ENCODE data around the gene RALB.

The RALB gene

GRCh38 chr2:120223034-120223912 lies 29.4 kb upstream of the RALB start, which contains the start of gene TMEM185B:
Gene TMEM185B, minus strand, starts transcription at chr2:120223400. Its CDS starts 424 bp downstream, at chr2:120222976.
- DNase-seq, result peak; percentile 82
- peaks cover 5% of the 10 kb centered on the region for H3K4me1 ChIP-seq
- peaks cover 4% of the 10 kb centered on the region for H3K36me3 ChIP-seq
- H3K27me3 ChIP-seq, result no peaks in the 10 kb centered on the region
- peak within 1 kb of the TSS; percentile 52 for H3K4me3 ChIP-seq (ENCODE audit: low read depth, low read length)
- no peak for TF ChIP-seq CTCF (IDR thresholded peaks at IDR 0.05; ENCODE audit: low read depth, low read length)
- peaks cover 6% of the 10 kb centered on the region; the same call in 1 of the 2 replicates for H3K9me3 ChIP-seq

- TF ChIP-seq CTCF (IDR thresholded peaks at IDR 0.05; ENCODE audit: low read depth, low read length), result no peak
- no peak for DNase-seq
- no peaks in the 10 kb centered on the region for H3K27me3 ChIP-seq
- H3K36me3 ChIP-seq, result peaks cover 4% of the 10 kb centered on the region
- peaks cover 5% of the 10 kb centered on the region for H3K4me1 ChIP-seq
- H3K4me3 ChIP-seq (ENCODE audit: low read depth, low read length), result no peak overlapping the region
- H3K9me3 ChIP-seq, result peaks cover 6% of the 10 kb centered on the region; the same call in 1 of the 2 replicates
Measured at GRCh38 chr2:120224256-120224655, 28.4 kb upstream of the RALB start.

GRCh38 chr2:120224735-120225548 lies 27.7 kb upstream of the RALB start:
- H3K36me3 ChIP-seq, result peaks cover 4% of the 10 kb centered on the region
- no peak for TF ChIP-seq CTCF (IDR thresholded peaks at IDR 0.05; ENCODE audit: low read depth, low read length)
- H3K4me3 ChIP-seq (ENCODE audit: low read depth, low read length), result no peak overlapping the region
- H3K9me3 ChIP-seq, result peaks cover 6% of the 10 kb centered on the region; the same call in 1 of the 2 replicates
- peaks cover 5% of the 10 kb centered on the region for H3K4me1 ChIP-seq
- no peak for DNase-seq
- H3K27me3 ChIP-seq, result no peaks in the 10 kb centered on the region

- TF ChIP-seq CTCF (IDR thresholded peaks at IDR 0.05; ENCODE audit: low read depth, low read length), result no peak
- peaks cover 6% of the 10 kb centered on the region; the same call in 1 of the 2 replicates for H3K9me3 ChIP-seq
- H3K4me1 ChIP-seq, result peaks cover 5% of the 10 kb centered on the region
Measured at GRCh38 chr2:120225549-120226065, 27.0 kb upstream of the RALB start.

GRCh38 chr2:120226316-120226715 lies 26.3 kb upstream of the RALB start:
- peaks cover 5% of the 10 kb centered on the region for H3K4me1 ChIP-seq
- TF ChIP-seq CTCF (IDR thresholded peaks at IDR 0.05; ENCODE audit: low read depth, low read length), result no peak
- peaks cover 4% of the 10 kb centered on the region for H3K36me3 ChIP-seq
- no peak for DNase-seq
- no peaks in the 10 kb centered on the region for H3K27me3 ChIP-seq
- peaks cover 6% of the 10 kb centered on the region; the same call in 1 of the 2 replicates for H3K9me3 ChIP-seq
- H3K4me3 ChIP-seq (ENCODE audit: low read depth, low read length), result no peak overlapping the region

More at GRCh38 chr2:120225549-120226065, 27.0 kb upstream of the RALB start:
- Histone ChIP-seq H3K4me3 (ENCODE audit: low read depth, low read length) (no peak overlapping the region), H3K27me3 (no peaks in the 10 kb centered on the region), H3K36me3 (peaks cover 4% of the 10 kb centered on the region)
- no peak for DNase-seq

Data from BE2C (cell line).